A673 (cell line): ENCODE data around the gene PTP4A2. TPM values are rescaled to one million over a fixed set of nuclear protein-coding genes. Genes with fewer than 3 reads are reported as not detected.

Source experiments
- BruUV-seq: library from RNA; stranded (reverse); fragments of 400-500 nt; replicated peaks from 2 replicates; lab custom pipeline; 2021; lab: Mats Ljungman, UMichigan
- CTCF ChIA-PET: fragments of 300-600 bp; sonication (Branson Sonifier 250); formaldehyde crosslinking; loops from one replicate; lab custom pipeline; 2022; ENCODE audit warnings: antibody characterized with exemption; lab: Charles Lee
- POLR2A ChIA-PET: fragments of 300-600 bp; sonication (Branson Sonifier 250); formaldehyde crosslinking; loops from one replicate; lab custom pipeline; 2022; ENCODE audit warnings: antibody characterized with exemption; ENCODE audit not compliant: low non-redundant PET; lab: Charles Lee
- DNase-seq: peaks from one replicate; pipeline ENCODE4 v3.0.0-alpha.2; 2015; ENCODE audit warnings: low spot score
- H3K27ac ChIP-seq: fragments of 200-600 bp; sonication (generic); 2 replicates; pipeline ENCODE4 v1.5.1; 2016; ENCODE audit warnings: mixed run types, low read depth, mild to moderate bottlenecking, mixed read lengths, antibody characterized with exemption, low read length; ENCODE audit not compliant: poor library complexity, severe bottlenecking
- H3K27me3 ChIP-seq: fragments of 200-600 bp; sonication (generic); replicated peaks from 2 replicates; pipeline ENCODE4 v1.6.1; 2017; ENCODE audit warnings: mixed run types, low read depth, mild to moderate bottlenecking, mixed read lengths, antibody characterized with exemption, low read length; ENCODE audit not compliant: insufficient read depth, poor library complexity
- H3K36me3 ChIP-seq: fragments of 200-600 bp; sonication (generic); 2 replicates; pipeline ENCODE4 v1.6.1; 2016; ENCODE audit warnings: mixed run types, mild to moderate bottlenecking, mixed read lengths, antibody characterized with exemption, low read length; ENCODE audit not compliant: insufficient read depth, poor library complexity, severe bottlenecking
- H3K4me1 ChIP-seq: fragments of 200-600 bp; sonication (generic); 2 replicates; pipeline ENCODE4 v1.6.1; 2017; ENCODE audit warnings: mixed run types, mild to moderate bottlenecking, mixed read lengths, antibody characterized with exemption, low read length; ENCODE audit not compliant: insufficient read depth, poor library complexity, severe bottlenecking
- H3K4me3 ChIP-seq: fragments of 200-600 bp; sonication (generic); 2 replicates; pipeline ENCODE4 v1.5.1; 2016; ENCODE audit warnings: low read depth, mixed run types, mild to moderate bottlenecking, mixed read lengths, low read length; ENCODE audit not compliant: poor library complexity, severe bottlenecking
- H3K9me3 ChIP-seq: fragments of 200-600 bp; sonication (generic); 2 replicates; pipeline ENCODE4 v1.6.1; 2016; ENCODE audit warnings: mixed run types, low read depth, mild to moderate bottlenecking, mixed read lengths, antibody characterized with exemption, low read length; ENCODE audit not compliant: poor library complexity, severe bottlenecking
- EZH2 ChIP-seq: fragments of 200-600 bp; sonication (generic); IDR thresholded peaks from 2 replicates; pipeline ENCODE4 v1.6.1; 2017; ENCODE audit warnings: borderline replicate concordance, low read depth, mild to moderate bottlenecking, mixed read lengths, antibody characterized with exemption, low read length; ENCODE audit not compliant: poor library complexity, severe bottlenecking
- intact Hi-C: fragments of 100-400 bp; cut with micrococcal nuclease; formaldehyde crosslinking; loops from one replicate; pipeline ENCODE4 v1.10.0; 2022; ENCODE audit not compliant: unreplicated experiment
- total RNA-seq: library from RNA; stranded (reverse); gene quantifications from 2 replicates; pipeline ENCODE4 v1.2.3, GENCODE V29; 2021
- TF ChIP-seq, protein P1 (sequence below): fragments of 300-800, 200-600 bp; sonication (generic); conservative IDR thresholded peaks from 2 replicates; pipeline ENCODE4 v1.5.1; 2017; ENCODE audit warnings: low read depth, mild to moderate bottlenecking, antibody characterized with exemption, low read length, moderate library complexity, mixed read lengths

PTP4A2 gene
- total RNA-seq, 1 experiment from 2014 or later = 283 TPM

DNA sequence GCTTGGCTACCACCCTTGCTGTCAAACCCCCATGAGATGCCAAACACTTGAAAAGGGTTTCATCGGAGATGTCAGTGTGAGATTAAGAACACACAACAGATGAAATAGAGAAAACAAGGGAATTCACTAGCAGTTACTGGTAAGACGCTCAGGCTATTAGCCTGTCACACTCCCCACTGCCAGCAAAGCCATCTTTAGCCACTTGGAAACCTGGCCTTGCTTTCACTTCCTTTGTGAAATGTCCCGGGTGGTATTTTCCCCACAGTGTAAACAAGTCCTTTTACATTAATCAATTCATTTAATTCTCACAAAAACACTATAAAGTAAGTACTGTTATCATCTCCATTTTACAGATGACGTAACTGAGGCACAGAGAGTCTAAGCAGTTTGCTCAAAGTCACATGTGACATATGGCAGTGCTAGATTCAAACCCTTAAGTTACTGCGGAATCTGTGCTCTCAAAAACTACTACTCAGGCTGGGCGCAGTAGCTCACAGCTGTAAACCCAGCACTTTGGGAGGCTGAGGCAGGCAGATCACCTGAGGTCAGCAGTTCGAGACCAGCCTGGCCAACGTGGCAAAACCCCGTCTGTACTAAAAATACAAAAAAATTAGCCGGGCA, 42.8 kb upstream of the PTP4A2 start:
- H3K36me3 ChIP-seq = no peaks in the 10 kb centered on the region
- no peaks in the 10 kb centered on the region for H3K27me3 ChIP-seq
- H3K4me1 ChIP-seq = peaks cover 26% of the 10 kb centered on the region
- intact Hi-C loops = no loop called here
- H3K9me3 ChIP-seq = no peaks in the 10 kb centered on the region
- H3K4me3 ChIP-seq = no peak overlapping the region
- no TSS peak for BruUV-seq
- ChIA-PET CTCF (interaction anchor here (0.7 kb wide), 1 partner anchor 25 kb away, joined by 14 read pairs; no protein-coding TSS in a partner anchor), POLR2A (no interaction called here)
- TF ChIP-seq, protein P1, sequence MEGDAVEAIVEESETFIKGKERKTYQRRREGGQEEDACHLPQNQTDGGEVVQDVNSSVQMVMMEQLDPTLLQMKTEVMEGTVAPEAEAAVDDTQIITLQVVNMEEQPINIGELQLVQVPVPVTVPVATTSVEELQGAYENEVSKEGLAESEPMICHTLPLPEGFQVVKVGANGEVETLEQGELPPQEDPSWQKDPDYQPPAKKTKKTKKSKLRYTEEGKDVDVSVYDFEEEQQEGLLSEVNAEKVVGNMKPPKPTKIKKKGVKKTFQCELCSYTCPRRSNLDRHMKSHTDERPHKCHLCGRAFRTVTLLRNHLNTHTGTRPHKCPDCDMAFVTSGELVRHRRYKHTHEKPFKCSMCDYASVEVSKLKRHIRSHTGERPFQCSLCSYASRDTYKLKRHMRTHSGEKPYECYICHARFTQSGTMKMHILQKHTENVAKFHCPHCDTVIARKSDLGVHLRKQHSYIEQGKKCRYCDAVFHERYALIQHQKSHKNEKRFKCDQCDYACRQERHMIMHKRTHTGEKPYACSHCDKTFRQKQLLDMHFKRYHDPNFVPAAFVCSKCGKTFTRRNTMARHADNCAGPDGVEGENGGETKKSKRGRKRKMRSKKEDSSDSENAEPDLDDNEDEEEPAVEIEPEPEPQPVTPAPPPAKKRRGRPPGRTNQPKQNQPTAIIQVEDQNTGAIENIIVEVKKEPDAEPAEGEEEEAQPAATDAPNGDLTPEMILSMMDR = no peak
- TF ChIP-seq EZH2 = no peak
- H3K27ac ChIP-seq = no peak overlapping the region
- DNase-seq = no peak

DNA sequence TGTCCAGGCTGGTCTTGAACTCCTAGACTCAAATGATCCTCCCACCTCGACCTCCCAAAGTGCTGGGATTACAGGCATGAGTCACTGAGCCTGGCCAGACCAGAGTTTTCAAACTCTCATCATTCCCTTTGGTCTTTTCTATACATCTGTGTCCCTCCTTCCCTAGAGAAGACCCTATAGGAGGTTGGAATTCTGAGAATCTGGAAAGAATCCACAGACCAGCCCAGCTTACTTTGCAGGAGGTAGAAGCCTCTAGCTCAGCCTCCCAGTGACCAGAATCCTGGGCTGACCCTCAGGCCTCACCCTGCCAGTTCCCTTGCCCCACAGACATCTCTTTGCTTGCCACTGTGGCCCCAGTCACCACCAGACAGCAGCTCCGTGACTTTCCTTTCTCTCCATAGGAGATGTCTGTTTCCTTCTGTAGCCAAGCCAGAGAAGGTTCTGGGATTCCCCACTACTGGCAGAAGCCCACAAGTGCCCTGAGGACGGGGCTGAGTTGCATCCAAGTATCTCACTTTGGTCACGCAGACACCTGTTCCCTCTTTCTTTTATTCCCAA, 40.8 kb upstream of the PTP4A2 start:
- DNase-seq = no peak
- Histone ChIP-seq H3K36me3 (no peaks in the 10 kb centered on the region), H3K9me3 (no peaks in the 10 kb centered on the region), H3K27ac (no peak overlapping the region), H3K4me1 (peaks cover 14% of the 10 kb centered on the region), H3K27me3 (no peaks in the 10 kb centered on the region), H3K4me3 (no peak overlapping the region)
- intact Hi-C loops = no loop called here
- CTCF ChIA-PET = interaction anchor here (0.6 kb wide), 1 partner anchor 190 kb away, joined by 3 read pairs; no protein-coding TSS in a partner anchor
- no TSS peak for BruUV-seq
- POLR2A ChIA-PET = no interaction called here
- TF ChIP-seq EZH2 = no peak
- TF ChIP-seq, protein P1 = no peak

DNA sequence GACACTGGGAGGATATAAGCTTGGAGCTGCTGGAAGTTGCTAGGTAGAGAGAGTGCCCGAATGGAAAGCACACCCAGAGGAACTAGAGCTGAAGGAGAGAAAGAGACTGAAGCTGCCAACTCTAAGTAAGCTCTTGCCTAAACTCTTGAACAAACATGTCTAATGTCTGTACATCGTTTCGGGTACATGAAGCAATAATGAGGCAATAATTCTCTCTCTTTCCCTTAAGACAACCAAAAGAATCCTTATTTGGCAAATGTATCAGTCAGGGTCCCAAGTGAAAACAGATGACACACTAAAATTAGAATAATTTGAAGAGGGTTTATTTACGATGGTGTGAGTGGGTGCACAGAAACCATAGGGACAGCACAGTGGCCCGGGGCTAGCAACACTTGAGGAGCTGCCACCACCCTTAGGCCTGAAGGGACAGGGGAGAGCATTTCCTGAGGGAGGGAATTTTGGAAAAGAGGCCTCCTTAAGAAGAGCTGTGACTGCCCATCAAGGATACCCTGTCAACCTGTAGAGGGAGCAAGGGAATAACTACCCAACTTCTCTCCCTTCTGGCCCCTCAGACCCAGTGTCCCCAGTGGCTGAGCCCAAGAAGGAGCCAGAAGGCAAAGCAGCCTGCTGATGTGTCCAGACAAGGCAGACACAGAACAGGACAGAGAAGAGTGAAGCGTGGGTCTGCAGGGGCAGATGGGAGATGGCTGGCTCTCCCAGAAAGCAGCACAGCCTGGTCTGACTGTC, 39.4 kb upstream of the PTP4A2 start:
- intact Hi-C loops = no loop called here
- no peak for TF ChIP-seq EZH2
- TF ChIP-seq, protein P1 = peak; percentile 58
- no peaks in the 10 kb centered on the region for H3K9me3 ChIP-seq
- no peak overlapping the region for H3K4me3 ChIP-seq
- no peaks in the 10 kb centered on the region for H3K27me3 ChIP-seq
- H3K27ac ChIP-seq = peak overlapping the region; percentile 66
- peaks cover 14% of the 10 kb centered on the region for H3K4me1 ChIP-seq
- peak; percentile 60 for DNase-seq
- POLR2A ChIA-PET = no interaction called here
- H3K36me3 ChIP-seq = no peaks in the 10 kb centered on the region
- BruUV-seq = no TSS peak
- CTCF ChIA-PET = interaction anchor here (0.6 to 1.3 kb wide), 3 partner anchors 85 to 162 kb away, joined by 3 to 7 read pairs (median 6); partner anchors contain the start of gene SPOCD1
